Parathyroid adenoma (tissue), 2 donors: ENCODE measurements around the gene DGKI.

Source experiments
- H2AFZ ChIP-seq: fragments of 300-600 bp; sonication (generic); one replicate; pipeline ENCODE4 v1.7.0; 2017; ENCODE audit warnings: antibody characterized with exemption, mild to moderate bottlenecking
- H3K27ac ChIP-seq: fragments of 300-600 bp; sonication (generic); one replicate; pipeline ENCODE4 v1.7.0; 2017
- H3K27me3 ChIP-seq: fragments of 300-600 bp; sonication (generic); one replicate; pipeline ENCODE4 v1.7.0; 2017; ENCODE audit warnings: low read length; ENCODE audit not compliant: control insufficient read depth, insufficient read depth
- H3K36me3 ChIP-seq: fragments of 300-600 bp; sonication (generic); one replicate; pipeline ENCODE4 v1.7.0; 2017; ENCODE audit warnings: low read length; ENCODE audit not compliant: control insufficient read depth, insufficient read depth
- H3K4me1 ChIP-seq: fragments of 300-600 bp; sonication (generic); one replicate; pipeline ENCODE4 v1.7.0; 2017; ENCODE audit warnings: control low read depth
- H3K4me2 ChIP-seq: fragments of 300-600 bp; sonication (generic); one replicate; pipeline ENCODE4 v1.7.0; 2017; ENCODE audit warnings: low read length
- H3K4me3 ChIP-seq: fragments of 300-600 bp; sonication (generic); one replicate; pipeline ENCODE4 v1.7.0; 2017; ENCODE audit warnings: low read depth, low read length
- H3K79me2 ChIP-seq: fragments of 300-600 bp; sonication (generic); one replicate; pipeline ENCODE4 v1.7.0; 2017; ENCODE audit warnings: control low read depth
- H3K9ac ChIP-seq: fragments of 300-600 bp; sonication (generic); one replicate; pipeline ENCODE4 v1.7.0; 2017; ENCODE audit warnings: mild to moderate bottlenecking
- H3K9me3 ChIP-seq: fragments of 300-600 bp; sonication (generic); one replicate; pipeline ENCODE4 v1.7.0; 2017; ENCODE audit warnings: low read length; ENCODE audit not compliant: control insufficient read depth
- TF ChIP-seq, protein P1 (sequence below): fragments of 300-600 bp; sonication (generic); IDR thresholded peaks from one replicate; pipeline ENCODE4 v1.7.0; 2017; ENCODE audit warnings: antibody characterized with exemption, mild to moderate bottlenecking
- donor health status: primary hyperparathyroidism.

The DGKI gene

DNA sequence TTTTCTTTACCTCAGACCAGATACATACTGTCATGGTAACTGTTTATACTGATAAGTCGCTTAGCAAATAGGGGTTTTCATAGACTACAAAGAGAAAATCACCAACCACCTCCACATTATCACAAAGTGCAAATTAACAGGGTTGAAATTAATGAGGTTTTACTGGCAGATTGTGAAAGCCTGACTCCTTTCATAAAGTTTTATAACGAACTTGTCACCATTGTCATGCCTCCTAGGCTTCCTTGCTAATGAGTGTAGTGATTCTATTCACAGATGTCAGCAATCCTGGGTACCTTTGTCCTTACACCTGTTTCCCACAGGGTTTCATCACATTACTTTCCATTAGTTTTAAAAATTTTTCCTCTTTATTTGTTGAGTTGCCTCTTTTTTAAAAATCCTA lies 361.0 kb downstream of the DGKI start:
- TF ChIP-seq, protein P1, sequence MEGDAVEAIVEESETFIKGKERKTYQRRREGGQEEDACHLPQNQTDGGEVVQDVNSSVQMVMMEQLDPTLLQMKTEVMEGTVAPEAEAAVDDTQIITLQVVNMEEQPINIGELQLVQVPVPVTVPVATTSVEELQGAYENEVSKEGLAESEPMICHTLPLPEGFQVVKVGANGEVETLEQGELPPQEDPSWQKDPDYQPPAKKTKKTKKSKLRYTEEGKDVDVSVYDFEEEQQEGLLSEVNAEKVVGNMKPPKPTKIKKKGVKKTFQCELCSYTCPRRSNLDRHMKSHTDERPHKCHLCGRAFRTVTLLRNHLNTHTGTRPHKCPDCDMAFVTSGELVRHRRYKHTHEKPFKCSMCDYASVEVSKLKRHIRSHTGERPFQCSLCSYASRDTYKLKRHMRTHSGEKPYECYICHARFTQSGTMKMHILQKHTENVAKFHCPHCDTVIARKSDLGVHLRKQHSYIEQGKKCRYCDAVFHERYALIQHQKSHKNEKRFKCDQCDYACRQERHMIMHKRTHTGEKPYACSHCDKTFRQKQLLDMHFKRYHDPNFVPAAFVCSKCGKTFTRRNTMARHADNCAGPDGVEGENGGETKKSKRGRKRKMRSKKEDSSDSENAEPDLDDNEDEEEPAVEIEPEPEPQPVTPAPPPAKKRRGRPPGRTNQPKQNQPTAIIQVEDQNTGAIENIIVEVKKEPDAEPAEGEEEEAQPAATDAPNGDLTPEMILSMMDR = no peak

DNA sequence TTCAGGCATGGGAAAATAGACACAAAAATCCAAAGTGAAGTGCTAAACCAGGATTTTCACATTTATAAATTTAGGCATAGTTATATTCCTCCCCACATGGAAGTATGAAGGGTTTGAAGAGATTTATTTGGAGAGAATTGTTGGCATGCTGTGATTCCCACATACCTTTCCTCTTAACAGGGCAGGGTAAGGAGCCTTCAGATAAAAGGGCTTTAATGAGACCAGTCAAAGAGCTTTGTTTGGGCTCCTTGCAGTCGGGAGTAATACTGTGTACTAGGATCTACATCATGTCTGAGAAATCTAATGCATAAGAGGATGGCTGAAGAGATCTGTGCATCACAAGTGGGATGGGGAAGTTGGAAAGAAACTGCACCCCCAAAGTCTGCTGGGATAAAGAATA lies 362.4 kb downstream of the DGKI start:
- Histone ChIP-seq H3K4me2 (no peak overlapping the region), H3K9ac (no peak overlapping the region), H2AFZ (no peak overlapping the region), H3K4me3 (no peak overlapping the region), H3K36me3 (no peaks in the 10 kb centered on the region), H3K9me3 (no peaks in the 10 kb centered on the region), H3K27me3 (no peaks in the 10 kb centered on the region), H3K79me2 (no peaks in the 10 kb centered on the region), H3K27ac (no peak overlapping the region), H3K4me1 (no peaks in the 10 kb centered on the region)
- TF ChIP-seq, protein P1 = no peak

More for the DNA sequence above, 361.0 kb downstream of the DGKI start:
- Histone ChIP-seq H3K79me2 (no peaks in the 10 kb centered on the region), H3K4me2 (no peak overlapping the region), H3K9ac (no peak overlapping the region), H3K4me3 (no peak overlapping the region), H3K4me1 (no peaks in the 10 kb centered on the region), H3K9me3 (no peaks in the 10 kb centered on the region), H2AFZ (no peak overlapping the region), H3K27ac (no peak overlapping the region), H3K27me3 (no peaks in the 10 kb centered on the region), H3K36me3 (no peaks in the 10 kb centered on the region)

DNA sequence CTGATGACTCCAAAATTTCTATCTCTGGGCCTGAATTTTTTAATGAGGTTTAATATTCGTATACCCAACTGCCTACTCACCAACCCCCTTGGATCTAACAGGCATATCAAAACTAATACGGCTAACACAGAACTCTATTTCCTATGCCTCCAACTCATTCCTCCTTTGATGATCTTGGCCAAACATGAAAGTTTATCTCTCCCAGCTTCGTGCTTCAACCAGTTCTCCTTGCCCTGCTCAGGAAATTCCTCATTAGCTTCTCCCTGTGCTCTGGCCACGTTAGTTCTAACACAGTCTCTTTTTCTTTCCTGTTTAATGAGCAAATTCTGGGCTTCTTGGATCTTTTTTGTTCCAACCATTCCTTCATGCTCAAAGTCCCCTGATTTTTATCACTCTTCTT lies 364.3 kb downstream of the DGKI start:
- TF ChIP-seq, protein P1 = no peak
- no peak overlapping the region for H3K4me2 ChIP-seq
- H3K27ac ChIP-seq = no peak overlapping the region
- no peak overlapping the region for H3K4me3 ChIP-seq
- no peak overlapping the region for H2AFZ ChIP-seq
- H3K9me3 ChIP-seq = no peaks in the 10 kb centered on the region
- no peaks in the 10 kb centered on the region for H3K79me2 ChIP-seq
- H3K9ac ChIP-seq = no peak overlapping the region
- no peaks in the 10 kb centered on the region for H3K27me3 ChIP-seq
- H3K36me3 ChIP-seq = no peaks in the 10 kb centered on the region
- H3K4me1 ChIP-seq = no peaks in the 10 kb centered on the region

DNA sequence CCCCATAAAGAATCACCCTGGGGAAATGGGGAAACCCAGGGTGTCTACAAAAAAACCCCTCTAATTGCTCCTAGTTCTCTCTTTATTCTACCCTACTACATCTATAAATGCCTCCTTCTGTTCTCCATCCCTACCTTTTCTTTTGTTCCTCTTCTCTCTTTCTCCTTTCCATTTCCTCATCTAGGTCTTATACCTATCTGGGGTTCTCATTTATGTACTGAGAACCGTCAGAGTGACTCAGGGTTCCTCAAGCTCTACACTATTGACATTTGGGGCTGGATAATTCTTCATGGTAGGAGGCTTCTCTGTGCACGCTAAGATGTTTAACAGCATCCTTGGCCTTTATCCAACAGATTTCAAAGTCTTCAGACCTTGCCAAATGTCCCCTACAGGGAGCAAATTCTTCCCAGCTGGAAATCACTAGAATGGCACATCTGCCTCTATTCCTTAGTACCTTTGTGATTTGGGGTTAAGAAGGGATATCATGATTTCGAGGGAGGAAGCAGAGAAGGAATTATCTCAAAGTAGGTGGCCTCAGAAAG lies 365.9 kb downstream of the DGKI start:
- H3K79me2 ChIP-seq = no peaks in the 10 kb centered on the region
- TF ChIP-seq, protein P1 = no peak

DNA sequence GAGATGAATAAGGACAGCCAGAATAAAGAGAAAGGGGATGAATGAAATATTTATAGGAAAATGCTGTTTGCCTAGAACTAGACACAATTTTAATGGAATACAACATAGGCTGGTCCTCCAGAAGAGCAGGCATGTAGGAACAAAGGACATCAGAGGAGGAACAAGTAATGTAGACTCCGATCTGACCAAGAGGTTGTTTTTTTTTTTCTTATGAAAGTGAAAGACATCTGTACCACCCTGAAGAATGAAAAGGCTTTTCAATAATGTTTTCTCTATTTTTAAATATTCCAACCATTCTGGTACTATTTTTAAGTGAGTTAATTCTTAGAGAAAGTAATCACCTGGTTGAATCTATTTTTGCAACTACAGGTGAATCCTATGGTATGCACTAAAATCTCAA lies 366.4 kb downstream of the DGKI start:
- Histone ChIP-seq H2AFZ (no peak overlapping the region), H3K9ac (no peak overlapping the region), H3K27ac (no peak overlapping the region), H3K27me3 (no peaks in the 10 kb centered on the region), H3K79me2 (no peaks in the 10 kb centered on the region), H3K4me1 (no peaks in the 10 kb centered on the region), H3K9me3 (no peaks in the 10 kb centered on the region), H3K36me3 (no peaks in the 10 kb centered on the region), H3K4me2 (no peak overlapping the region), H3K4me3 (no peak overlapping the region)
- TF ChIP-seq, protein P1 = no peak

More for the DNA sequence above, 365.9 kb downstream of the DGKI start:
- no peak overlapping the region for H3K4me3 ChIP-seq
- H2AFZ ChIP-seq = no peak overlapping the region
- H3K4me1 ChIP-seq = no peaks in the 10 kb centered on the region
- H3K36me3 ChIP-seq = no peaks in the 10 kb centered on the region
- no peaks in the 10 kb centered on the region for H3K9me3 ChIP-seq
- no peak overlapping the region for H3K4me2 ChIP-seq
- no peaks in the 10 kb centered on the region for H3K27me3 ChIP-seq
- no peak overlapping the region for H3K27ac ChIP-seq
- no peak overlapping the region for H3K9ac ChIP-seq
